A673 (cell line): Measurements from ENCODE around the gene SERPINC1. TPM values are rescaled to one million over a fixed set of nuclear protein-coding genes. Genes with fewer than 3 reads are reported as not detected.

ENCODE experiments used
- BruUV-seq: library from RNA; stranded (reverse); fragments of 400-500 nt; replicated peaks from 2 replicates; lab custom pipeline; 2021; lab: Mats Ljungman, UMichigan
- CTCF ChIA-PET: fragments of 300-600 bp; sonication (Branson Sonifier 250); formaldehyde crosslinking; loops from one replicate; lab custom pipeline; 2022; ENCODE audit warnings: antibody characterized with exemption; lab: Charles Lee
- POLR2A ChIA-PET: fragments of 300-600 bp; sonication (Branson Sonifier 250); formaldehyde crosslinking; loops from one replicate; lab custom pipeline; 2022; ENCODE audit warnings: antibody characterized with exemption; ENCODE audit not compliant: low non-redundant PET; lab: Charles Lee
- DNase-seq: peaks from one replicate; pipeline ENCODE4 v3.0.0-alpha.2; 2015; ENCODE audit warnings: low spot score
- H3K27ac ChIP-seq: fragments of 200-600 bp; sonication (generic); 2 replicates; pipeline ENCODE4 v1.5.1; 2016; ENCODE audit warnings: mixed run types, low read depth, mild to moderate bottlenecking, mixed read lengths, antibody characterized with exemption, low read length; ENCODE audit not compliant: poor library complexity, severe bottlenecking
- H3K27me3 ChIP-seq: fragments of 200-600 bp; sonication (generic); replicated peaks from 2 replicates; pipeline ENCODE4 v1.6.1; 2017; ENCODE audit warnings: mixed run types, low read depth, mild to moderate bottlenecking, mixed read lengths, antibody characterized with exemption, low read length; ENCODE audit not compliant: insufficient read depth, poor library complexity
- H3K36me3 ChIP-seq: fragments of 200-600 bp; sonication (generic); 2 replicates; pipeline ENCODE4 v1.6.1; 2016; ENCODE audit warnings: mixed run types, mild to moderate bottlenecking, mixed read lengths, antibody characterized with exemption, low read length; ENCODE audit not compliant: insufficient read depth, poor library complexity, severe bottlenecking
- H3K4me1 ChIP-seq: fragments of 200-600 bp; sonication (generic); 2 replicates; pipeline ENCODE4 v1.6.1; 2017; ENCODE audit warnings: mixed run types, mild to moderate bottlenecking, mixed read lengths, antibody characterized with exemption, low read length; ENCODE audit not compliant: insufficient read depth, poor library complexity, severe bottlenecking
- H3K4me3 ChIP-seq: fragments of 200-600 bp; sonication (generic); 2 replicates; pipeline ENCODE4 v1.5.1; 2016; ENCODE audit warnings: low read depth, mixed run types, mild to moderate bottlenecking, mixed read lengths, low read length; ENCODE audit not compliant: poor library complexity, severe bottlenecking
- H3K9me3 ChIP-seq: fragments of 200-600 bp; sonication (generic); 2 replicates; pipeline ENCODE4 v1.6.1; 2016; ENCODE audit warnings: mixed run types, low read depth, mild to moderate bottlenecking, mixed read lengths, antibody characterized with exemption, low read length; ENCODE audit not compliant: poor library complexity, severe bottlenecking
- CTCF ChIP-seq: fragments of 300-800, 200-600 bp; sonication (generic); conservative IDR thresholded peaks from 2 replicates; pipeline ENCODE4 v1.5.1; 2017; ENCODE audit warnings: low read depth, mild to moderate bottlenecking, antibody characterized with exemption, low read length, moderate library complexity, mixed read lengths
- EZH2 ChIP-seq: fragments of 200-600 bp; sonication (generic); IDR thresholded peaks from 2 replicates; pipeline ENCODE4 v1.6.1; 2017; ENCODE audit warnings: borderline replicate concordance, low read depth, mild to moderate bottlenecking, mixed read lengths, antibody characterized with exemption, low read length; ENCODE audit not compliant: poor library complexity, severe bottlenecking
- intact Hi-C: fragments of 100-400 bp; cut with micrococcal nuclease; formaldehyde crosslinking; loops from one replicate; pipeline ENCODE4 v1.10.0; 2022; ENCODE audit not compliant: unreplicated experiment
- total RNA-seq: library from RNA; stranded (reverse); gene quantifications from 2 replicates; pipeline ENCODE4 v1.2.3, GENCODE V29; 2021

SERPINC1 gene
- total RNA-seq, 1 experiment from 2014 or later = not detected

- Histone ChIP-seq H3K4me1 (peaks cover 30% of the 10 kb centered on the region), H3K36me3 (peaks cover 52% of the 10 kb centered on the region), H3K27me3 (no peaks in the 10 kb centered on the region), H3K4me3 (peak within 1 kb of the TSS; percentile 76), H3K27ac (peak within 1 kb of the TSS; percentile 89), H3K9me3 (no peaks in the 10 kb centered on the region)
- DNase-seq = peak; percentile 87
- POLR2A ChIA-PET = interaction anchor here (0.6 to 0.7 kb wide), 3 partner anchors 34 to 391 kb away, joined by 3 to 4 read pairs (median 3); partner anchors contain the start of gene PRDX6
- intact Hi-C loops = loop anchor here (5.0 kb wide), 1 partner anchor 154 kb away; the partner anchor contains the start of gene RC3H1
- CTCF ChIA-PET = no interaction called here
- BruUV-seq = no TSS peak
- TF ChIP-seq CTCF = no peak
- no peak for TF ChIP-seq EZH2
These were observed 48.7 kb downstream of the SERPINC1 start, which contains the start of gene ZBTB37 for GRCh38 chr1:173868266-173869020. ZBTB37 (plus strand) TSS chr1:173868380; CDS start chr1:173870226, 1,846 bp downstream.

GRCh38 chr1:173867753-173868265, 49.3 kb downstream of the SERPINC1 start, which contains the start of gene GAS5:
GAS5 (minus strand) TSS chr1:173867989.
- ChIA-PET CTCF (no interaction called here), POLR2A (interaction anchor here (0.6 to 0.7 kb wide), 3 partner anchors 35 to 391 kb away, joined by 3 to 4 read pairs (median 3); partner anchors contain the start of gene PRDX6)
- H3K9me3 ChIP-seq = no peaks in the 10 kb centered on the region
- peaks cover 30% of the 10 kb centered on the region for H3K4me1 ChIP-seq
- no peaks in the 10 kb centered on the region for H3K27me3 ChIP-seq
- no TSS peak for BruUV-seq
- peak within 1 kb of the TSS; percentile 76 for H3K4me3 ChIP-seq
- H3K27ac ChIP-seq = peak within 1 kb of the TSS; percentile 89
- peaks cover 59% of the 10 kb centered on the region for H3K36me3 ChIP-seq
- intact Hi-C loops = loop anchor here (5.0 kb wide), 1 partner anchor 154 kb away; the partner anchor contains the start of gene RC3H1
- TF ChIP-seq EZH2 (no peak), CTCF (no peak)
- peak; percentile 100 for DNase-seq

GRCh38 chr1:173867141-173867752, 49.9 kb downstream of the SERPINC1 start:
- peaks cover 63% of the 10 kb centered on the region for H3K36me3 ChIP-seq
- POLR2A ChIA-PET = no interaction called here
- no peak for DNase-seq
- TF ChIP-seq EZH2 (no peak), CTCF (no peak)
- BruUV-seq = TSS peak; percentile 60
- H3K27me3 ChIP-seq = no peaks in the 10 kb centered on the region
- no peaks in the 10 kb centered on the region for H3K9me3 ChIP-seq
- H3K4me3 ChIP-seq = peak overlapping the region; percentile 76
- intact Hi-C loops = loop anchor here (5.0 kb wide), 1 partner anchor 155 kb away; the partner anchor contains the start of gene RC3H1
- peaks cover 30% of the 10 kb centered on the region for H3K4me1 ChIP-seq
- CTCF ChIA-PET = no interaction called here
- H3K27ac ChIP-seq = peak overlapping the region; percentile 85
